HepG2 (cell line): Measurements from ENCODE around the gene JUND.
A peak's percentile ranks its signal among the peaks of the same experiment; 100 is the strongest.

ENCODE experiments used
- ELF1 ChIP-seq: sonication (generic); formaldehyde crosslinking; IDR thresholded peaks from 2 replicates; pipeline ENCODE4 v1.4.0; 2020; ENCODE audit warnings: missing genetic modification reagents
- HCFC1 ChIP-seq: fragments of 150-350 bp; IDR thresholded peaks from 2 replicates; pipeline ENCODE4 v1.6.1; 2014; ENCODE audit warnings: low read depth, low read length
- JUND ChIP-seq: sonication (generic); formaldehyde crosslinking; IDR thresholded peaks from 2 replicates; pipeline ENCODE4 v1.8.0; 2022; ENCODE audit warnings: mild to moderate bottlenecking, missing genetic modification reagents
- KAT7 ChIP-seq: IDR thresholded peaks from 2 replicates; pipeline ENCODE4 v1.6.1; 2018; ENCODE audit warnings: borderline replicate concordance, missing compliant biosample characterization
- NR2F2 ChIP-seq: IDR thresholded peaks from 2 replicates; pipeline ENCODE4 v1.6.1; 2012; ENCODE audit warnings: low read depth, inconsistent platforms, borderline replicate concordance
- TAF1 ChIP-seq: sonication (generic); formaldehyde crosslinking; IDR thresholded peaks from 2 replicates; pipeline ENCODE4 v1.4.0; 2020; ENCODE audit warnings: missing genetic modification reagents
- TOE1 ChIP-seq: sonication (generic); formaldehyde crosslinking; IDR thresholded peaks from 2 replicates; pipeline ENCODE4 v1.4.0; 2020; ENCODE audit warnings: mild to moderate bottlenecking, missing genetic modification reagents
- XBP1 ChIP-seq: sonication (generic); formaldehyde crosslinking; IDR thresholded peaks from 2 replicates; pipeline ENCODE4 v1.5.0; 2020; ENCODE audit warnings: missing genetic modification reagents
- ZFP36L2 ChIP-seq: sonication (generic); formaldehyde crosslinking; IDR thresholded peaks from 2 replicates; pipeline ENCODE4 v1.4.0; 2020; ENCODE audit warnings: missing genetic modification reagents
- ZNF451 ChIP-seq: sonication (generic); formaldehyde crosslinking; IDR thresholded peaks from 2 replicates; pipeline ENCODE4 v1.5.0; 2020; ENCODE audit warnings: mild to moderate bottlenecking, missing genetic modification reagents
- ZNF546 ChIP-seq: sonication (generic); formaldehyde crosslinking; conservative IDR thresholded peaks from 2 replicates; pipeline ENCODE4 v1.8.1; 2023; ENCODE audit warnings: mild to moderate bottlenecking, missing genetic modification reagents
- TF ChIP-seq, protein P1 (sequence below): sonication (generic); formaldehyde crosslinking; IDR thresholded peaks from 2 replicates; pipeline ENCODE4 v1.9.0; 2021; ENCODE audit warnings: missing genetic modification reagents, borderline replicate concordance
- TF ChIP-seq, protein P2 (sequence below): sonication (generic); formaldehyde crosslinking; IDR thresholded peaks from 2 replicates; pipeline ENCODE4 v1.5.0; 2020; ENCODE audit warnings: missing genetic modification reagents

DNA sequence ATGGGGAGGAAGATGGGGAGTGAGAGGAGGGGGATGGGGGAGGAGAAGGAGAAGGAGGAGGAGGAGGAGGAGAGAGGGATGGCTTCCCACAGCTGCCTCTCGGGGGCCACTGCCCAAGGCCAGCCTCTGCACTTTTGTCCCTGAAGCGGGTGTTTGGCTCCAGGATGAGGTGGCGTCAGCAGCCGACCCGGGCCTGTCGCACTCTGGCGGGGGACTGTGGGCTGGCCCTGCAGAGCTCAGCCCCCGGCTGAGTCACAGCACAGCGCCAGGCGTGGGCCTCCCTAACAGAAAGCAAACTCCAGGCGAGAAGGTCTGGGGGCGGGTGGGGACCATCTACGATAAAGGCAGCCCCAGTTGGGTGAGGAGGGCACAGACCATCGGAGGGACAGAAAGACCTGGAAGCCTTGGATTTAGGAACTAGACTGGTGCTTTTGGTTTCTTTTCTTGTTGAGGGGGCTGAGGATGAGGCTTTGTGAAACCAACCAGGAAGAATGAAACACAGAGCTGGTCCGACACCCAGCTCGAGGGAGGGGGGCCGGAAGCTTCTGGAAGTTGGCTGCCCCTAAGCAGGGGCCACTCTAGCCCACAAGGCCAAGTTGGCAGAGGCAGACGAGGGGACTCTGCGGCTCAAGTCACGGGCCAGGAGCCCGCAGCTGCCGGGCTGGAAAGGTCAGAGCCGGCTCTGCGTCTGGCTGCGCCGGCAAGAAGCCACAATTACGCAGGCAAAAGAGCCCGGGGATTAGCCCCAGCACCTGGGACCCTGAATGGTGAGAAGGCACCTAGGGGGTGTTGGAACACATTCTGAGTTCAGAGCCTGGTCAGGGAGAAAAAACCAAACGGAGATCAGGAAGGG is 23.3 kb upstream of the JUND start:
- TF ChIP-seq XBP1 = no peak
- TF ChIP-seq ZNF546 (CRISPR knock-in tag) = no peak
- TF ChIP-seq TOE1 = no peak
- no peak for TF ChIP-seq KAT7 (CRISPR knock-in tag)
- TF ChIP-seq, protein P1, sequence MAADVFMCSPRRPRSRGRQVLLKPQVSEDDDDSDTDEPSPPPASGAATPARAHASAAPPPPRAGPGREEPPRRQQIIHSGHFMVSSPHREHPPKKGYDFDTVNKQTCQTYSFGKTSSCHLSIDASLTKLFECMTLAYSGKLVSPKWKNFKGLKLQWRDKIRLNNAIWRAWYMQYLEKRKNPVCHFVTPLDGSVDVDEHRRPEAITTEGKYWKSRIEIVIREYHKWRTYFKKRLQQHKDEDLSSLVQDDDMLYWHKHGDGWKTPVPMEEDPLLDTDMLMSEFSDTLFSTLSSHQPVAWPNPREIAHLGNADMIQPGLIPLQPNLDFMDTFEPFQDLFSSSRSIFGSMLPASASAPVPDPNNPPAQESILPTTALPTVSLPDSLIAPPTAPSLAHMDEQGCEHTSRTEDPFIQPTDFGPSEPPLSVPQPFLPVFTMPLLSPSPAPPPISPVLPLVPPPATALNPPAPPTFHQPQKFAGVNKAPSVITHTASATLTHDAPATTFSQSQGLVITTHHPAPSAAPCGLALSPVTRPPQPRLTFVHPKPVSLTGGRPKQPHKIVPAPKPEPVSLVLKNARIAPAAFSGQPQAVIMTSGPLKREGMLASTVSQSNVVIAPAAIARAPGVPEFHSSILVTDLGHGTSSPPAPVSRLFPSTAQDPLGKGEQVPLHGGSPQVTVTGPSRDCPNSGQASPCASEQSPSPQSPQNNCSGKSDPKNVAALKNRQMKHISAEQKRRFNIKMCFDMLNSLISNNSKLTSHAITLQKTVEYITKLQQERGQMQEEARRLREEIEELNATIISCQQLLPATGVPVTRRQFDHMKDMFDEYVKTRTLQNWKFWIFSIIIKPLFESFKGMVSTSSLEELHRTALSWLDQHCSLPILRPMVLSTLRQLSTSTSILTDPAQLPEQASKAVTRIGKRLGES = no peak
- TF ChIP-seq JUND (CRISPR knock-in tag) = peak; percentile 83
- TF ChIP-seq NR2F2 = 0 out of 2 replicates have a peak, but pooled peaks have one; percentile 29
- TF ChIP-seq TAF1 (CRISPR knock-in tag) = peak; percentile 80
- TF ChIP-seq ZNF451 = no peak; the same call in 1 of the 2 replicates
- TF ChIP-seq, protein P2, sequence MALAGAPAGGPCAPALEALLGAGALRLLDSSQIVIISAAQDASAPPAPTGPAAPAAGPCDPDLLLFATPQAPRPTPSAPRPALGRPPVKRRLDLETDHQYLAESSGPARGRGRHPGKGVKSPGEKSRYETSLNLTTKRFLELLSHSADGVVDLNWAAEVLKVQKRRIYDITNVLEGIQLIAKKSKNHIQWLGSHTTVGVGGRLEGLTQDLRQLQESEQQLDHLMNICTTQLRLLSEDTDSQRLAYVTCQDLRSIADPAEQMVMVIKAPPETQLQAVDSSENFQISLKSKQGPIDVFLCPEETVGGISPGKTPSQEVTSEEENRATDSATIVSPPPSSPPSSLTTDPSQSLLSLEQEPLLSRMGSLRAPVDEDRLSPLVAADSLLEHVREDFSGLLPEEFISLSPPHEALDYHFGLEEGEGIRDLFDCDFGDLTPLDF (CRISPR knock-in tag) = no peak
- no peak for TF ChIP-seq HCFC1
- TF ChIP-seq ZFP36L2 (CRISPR knock-in tag) = no peak
- no peak; the same call in 1 of the 2 replicates for TF ChIP-seq ELF1 (CRISPR knock-in tag)
